ENCODE results near the gene FIZ1. TPM values are rescaled to one million over a fixed set of nuclear protein-coding genes. Genes with fewer than 3 reads are reported as not detected.

The FIZ1 gene, protein sequence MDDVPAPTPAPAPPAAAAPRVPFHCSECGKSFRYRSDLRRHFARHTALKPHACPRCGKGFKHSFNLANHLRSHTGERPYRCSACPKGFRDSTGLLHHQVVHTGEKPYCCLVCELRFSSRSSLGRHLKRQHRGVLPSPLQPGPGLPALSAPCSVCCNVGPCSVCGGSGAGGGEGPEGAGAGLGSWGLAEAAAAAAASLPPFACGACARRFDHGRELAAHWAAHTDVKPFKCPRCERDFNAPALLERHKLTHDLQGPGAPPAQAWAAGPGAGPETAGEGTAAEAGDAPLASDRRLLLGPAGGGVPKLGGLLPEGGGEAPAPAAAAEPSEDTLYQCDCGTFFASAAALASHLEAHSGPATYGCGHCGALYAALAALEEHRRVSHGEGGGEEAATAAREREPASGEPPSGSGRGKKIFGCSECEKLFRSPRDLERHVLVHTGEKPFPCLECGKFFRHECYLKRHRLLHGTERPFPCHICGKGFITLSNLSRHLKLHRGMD
- total RNA-seq = 10 to 100 TPM; 14.8 to 16.4 TPM

DNA sequence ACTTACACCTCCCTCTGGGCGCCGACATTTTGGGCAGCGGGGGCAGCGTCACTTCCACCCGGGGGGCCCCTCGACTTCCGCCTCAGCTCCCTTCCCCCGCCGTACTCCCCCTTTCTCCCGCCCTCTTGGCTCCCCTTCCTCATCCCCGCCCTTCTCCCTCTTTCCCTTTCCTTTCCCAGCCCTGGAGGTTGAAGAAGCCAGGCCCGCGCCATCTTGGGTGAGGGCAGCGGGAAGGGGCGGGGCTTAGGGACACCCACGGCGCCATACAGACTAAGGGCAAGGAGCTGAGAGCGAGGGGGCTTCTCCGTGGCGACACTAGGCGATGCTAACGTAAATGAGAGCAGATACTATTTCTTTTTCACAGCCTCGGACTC is at the start of gene FIZ1:
FIZ1 (minus strand) TSS at position 50 of the 374 bp plus-strand sequence. CDS start 1,652 bp downstream, outside the sequence.
- H3K36me3 ChIP-seq = no peaks in the 10 kb centered on the region
- TF ChIP-seq POLR2A (IDR thresholded peaks at IDR 0.05) = no peak
- TF ChIP-seq POLR2AphosphoS5 (IDR thresholded peaks at IDR 0.05) = peak; percentile 91
- TF ChIP-seq, protein P1, sequence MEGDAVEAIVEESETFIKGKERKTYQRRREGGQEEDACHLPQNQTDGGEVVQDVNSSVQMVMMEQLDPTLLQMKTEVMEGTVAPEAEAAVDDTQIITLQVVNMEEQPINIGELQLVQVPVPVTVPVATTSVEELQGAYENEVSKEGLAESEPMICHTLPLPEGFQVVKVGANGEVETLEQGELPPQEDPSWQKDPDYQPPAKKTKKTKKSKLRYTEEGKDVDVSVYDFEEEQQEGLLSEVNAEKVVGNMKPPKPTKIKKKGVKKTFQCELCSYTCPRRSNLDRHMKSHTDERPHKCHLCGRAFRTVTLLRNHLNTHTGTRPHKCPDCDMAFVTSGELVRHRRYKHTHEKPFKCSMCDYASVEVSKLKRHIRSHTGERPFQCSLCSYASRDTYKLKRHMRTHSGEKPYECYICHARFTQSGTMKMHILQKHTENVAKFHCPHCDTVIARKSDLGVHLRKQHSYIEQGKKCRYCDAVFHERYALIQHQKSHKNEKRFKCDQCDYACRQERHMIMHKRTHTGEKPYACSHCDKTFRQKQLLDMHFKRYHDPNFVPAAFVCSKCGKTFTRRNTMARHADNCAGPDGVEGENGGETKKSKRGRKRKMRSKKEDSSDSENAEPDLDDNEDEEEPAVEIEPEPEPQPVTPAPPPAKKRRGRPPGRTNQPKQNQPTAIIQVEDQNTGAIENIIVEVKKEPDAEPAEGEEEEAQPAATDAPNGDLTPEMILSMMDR (IDR thresholded peaks at IDR 0.05) = no peak
- DNase-seq (ENCODE audit: low spot score) = peak; percentile 98
- H3K27ac ChIP-seq = peak within 1 kb of the TSS; percentile 92 to 98
- under 1% methylated on average over 23 of the region's 23 CpGs for WGBS
- no peaks in the 10 kb centered on the region for H3K27me3 ChIP-seq (replicated peaks; ENCODE audit: insufficient read depth)
- intact Hi-C loops (cut with DNase I) = no loop called here
- no peaks in the 10 kb centered on the region for H3K9me3 ChIP-seq
- peaks cover 4% of the 10 kb centered on the region for H3K4me1 ChIP-seq (replicated peaks)
- H3K4me3 ChIP-seq = peak within 1 kb of the TSS; percentile 53 to 87

DNA sequence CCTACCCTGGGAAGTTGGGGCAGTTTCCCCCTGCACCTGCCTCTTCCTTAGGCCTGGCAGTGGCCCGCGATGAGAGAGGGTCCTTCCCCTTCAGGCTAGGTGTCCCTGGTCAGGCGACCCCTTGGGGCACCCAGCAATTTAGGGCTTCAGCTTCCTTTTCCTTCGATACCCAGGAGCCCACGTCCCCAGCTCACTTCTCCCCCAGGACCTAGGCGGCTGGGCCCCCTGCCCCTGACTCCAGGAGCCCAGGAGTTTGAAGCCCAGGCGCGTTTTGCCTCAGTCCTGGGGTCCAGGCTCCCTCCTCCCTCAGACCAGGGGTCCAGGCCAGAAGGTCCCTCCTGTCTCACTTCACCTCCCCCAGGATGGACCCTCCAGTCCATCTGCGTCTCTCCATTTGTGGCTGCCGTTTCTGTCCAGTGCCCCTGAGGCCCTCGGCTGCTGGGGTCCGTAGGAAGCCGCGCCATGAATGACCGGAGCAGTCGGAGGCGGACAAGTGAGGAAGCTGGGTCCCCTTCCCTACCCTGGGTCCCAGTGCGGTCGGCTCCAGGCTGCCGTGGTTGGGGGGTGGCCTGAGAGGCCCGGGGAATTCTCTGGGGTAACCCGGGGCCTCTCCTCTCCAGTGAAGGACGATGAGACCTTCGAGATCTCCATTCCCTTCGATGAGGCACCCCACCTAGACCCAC is 49.4 kb upstream of the FIZ1 start:
- Histone ChIP-seq H3K27me3 (replicated peaks; ENCODE audit: insufficient read depth) (no peaks in the 10 kb centered on the region), H3K4me3 (peak overlapping the region; percentile 74 to 86), H3K36me3 (no peaks in the 10 kb centered on the region), H3K27ac (peak overlapping the region; percentile 81 to 85), H3K9me3 (no peaks in the 10 kb centered on the region), H3K4me1 (replicated peaks) (peaks cover 21% of the 10 kb centered on the region)
- no peak for TF ChIP-seq POLR2A (IDR thresholded peaks at IDR 0.05)
- no peak for TF ChIP-seq POLR2AphosphoS5 (IDR thresholded peaks at IDR 0.05)
- TF ChIP-seq, protein P1 (IDR thresholded peaks at IDR 0.05) = no peak
- DNase-seq (ENCODE audit: low spot score) = no peak
- 11% methylated on average over 25 of the region's 25 CpGs for WGBS
- intact Hi-C loops (cut with DNase I) = no loop called here

DNA sequence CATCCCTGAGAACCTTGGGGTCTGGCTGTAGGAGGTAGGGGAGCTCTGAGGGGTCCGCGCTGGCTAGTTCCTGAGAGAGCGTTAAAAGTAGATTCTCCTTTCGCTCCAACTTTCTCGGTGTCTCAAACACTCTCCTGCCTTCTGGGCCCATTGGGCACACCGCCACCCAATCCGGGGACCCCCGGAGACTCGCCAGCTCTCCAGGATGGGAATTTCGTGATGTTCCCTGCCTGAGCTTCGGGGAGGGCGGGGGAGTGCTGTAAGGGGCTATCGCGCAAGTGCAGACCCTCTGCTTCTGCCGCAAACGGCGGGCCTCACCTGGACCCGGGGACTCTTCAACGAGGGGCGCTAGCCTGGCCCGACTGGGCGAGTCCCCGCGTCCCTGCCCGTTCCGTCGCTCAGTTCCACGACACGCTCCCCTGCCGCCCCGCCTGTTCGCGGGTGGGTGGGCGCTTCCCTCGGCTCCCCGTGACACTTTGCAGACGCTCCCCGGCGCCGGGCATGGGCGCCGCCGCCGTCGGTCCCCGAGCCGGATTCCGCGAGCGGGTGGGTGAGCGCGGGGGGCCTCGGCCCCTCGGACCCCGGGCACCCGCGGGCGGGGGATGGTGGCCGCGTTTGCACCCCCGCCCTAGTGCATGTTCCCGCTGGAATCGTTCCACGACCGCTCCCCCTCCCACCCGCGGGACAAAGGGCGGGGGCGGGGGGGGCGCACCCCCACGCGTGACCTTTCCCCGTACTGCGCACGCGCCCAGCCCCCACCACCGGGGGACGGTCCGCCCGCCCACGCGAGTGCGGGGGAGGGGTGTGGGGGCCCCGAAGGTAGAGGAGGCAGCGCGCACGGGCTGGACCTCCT is 48.6 kb upstream of the FIZ1 start, which contains the start of gene CCDC106:
CCDC106 (plus strand) TSS at position 481 of the 853 bp plus-strand sequence. CDS start 835 bp downstream, outside the sequence.
- peak; percentile 12 for TF ChIP-seq POLR2A (IDR thresholded peaks at IDR 0.05)
- TF ChIP-seq POLR2AphosphoS5 (IDR thresholded peaks at IDR 0.05) = no peak
- TF ChIP-seq, protein P1 (IDR thresholded peaks at IDR 0.05) = no peak
- peaks cover 24% of the 10 kb centered on the region for H3K4me1 ChIP-seq (replicated peaks)
- WGBS = 2% methylated on average over 43 of the region's 87 CpGs
- DNase-seq (ENCODE audit: low spot score) = peak; percentile 44
- no peaks in the 10 kb centered on the region for H3K27me3 ChIP-seq (replicated peaks; ENCODE audit: insufficient read depth)
- intact Hi-C loops (cut with DNase I) = no loop called here
- H3K27ac ChIP-seq = peak within 1 kb of the TSS; percentile 81 to 85
- peak within 1 kb of the TSS; percentile 74 to 86 for H3K4me3 ChIP-seq
- H3K36me3 ChIP-seq = no peaks in the 10 kb centered on the region
- no peaks in the 10 kb centered on the region for H3K9me3 ChIP-seq

DNA sequence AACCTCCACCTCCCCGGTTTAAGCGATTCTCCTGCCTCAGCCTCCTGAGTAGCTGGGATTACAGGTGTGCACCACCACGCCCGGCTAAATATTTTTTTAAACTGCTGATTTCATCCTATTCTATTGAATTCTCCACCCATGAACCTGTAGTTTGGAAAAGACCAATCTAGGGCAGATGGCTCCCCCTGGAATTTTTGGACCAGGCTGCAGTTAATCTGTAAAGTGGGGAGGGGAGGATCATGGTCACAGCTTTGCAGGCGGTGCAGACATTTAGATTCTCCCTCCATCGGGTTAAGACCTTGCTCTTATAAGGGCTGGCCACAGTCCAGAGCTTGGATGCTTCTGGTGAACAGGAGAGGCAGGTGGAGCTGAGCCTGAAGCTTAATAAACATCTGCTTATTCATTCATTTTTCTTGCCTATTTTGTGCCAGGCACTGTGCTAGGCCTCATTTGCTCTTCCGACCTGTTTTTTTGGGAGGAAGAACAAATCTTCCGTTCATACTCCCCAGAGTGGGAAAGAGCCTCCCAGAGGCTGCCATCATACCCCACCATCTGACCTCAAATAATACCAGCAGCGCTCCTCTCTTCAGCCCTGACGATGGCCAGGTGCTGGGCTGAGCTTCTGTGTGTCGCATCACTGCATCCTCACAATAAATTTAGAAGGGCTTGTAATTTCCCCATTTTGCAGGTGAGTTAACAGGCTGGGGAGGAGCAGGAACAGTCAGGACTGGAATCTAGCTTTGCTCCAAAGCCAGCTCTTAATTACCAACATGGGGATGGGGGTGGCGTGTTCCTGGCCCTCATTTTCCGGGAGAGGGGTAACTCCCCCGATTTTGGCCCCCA is 47.8 kb upstream of the FIZ1 start:
- DNase-seq (ENCODE audit: low spot score) = no peak
- no peaks in the 10 kb centered on the region for H3K27me3 ChIP-seq (replicated peaks; ENCODE audit: insufficient read depth)
- H3K27ac ChIP-seq = peak overlapping the region; percentile 81 to 85
- peak overlapping the region; percentile 74 to 86 for H3K4me3 ChIP-seq
- H3K4me1 ChIP-seq (replicated peaks) = peaks cover 29% of the 10 kb centered on the region
- H3K36me3 ChIP-seq = no peaks in the 10 kb centered on the region
- 40% methylated on average over 14 of the region's 14 CpGs for WGBS
- H3K9me3 ChIP-seq = no peaks in the 10 kb centered on the region
- TF ChIP-seq POLR2AphosphoS5 (IDR thresholded peaks at IDR 0.05) = no peak
- TF ChIP-seq POLR2A (IDR thresholded peaks at IDR 0.05) = no peak
- TF ChIP-seq, protein P1 (IDR thresholded peaks at IDR 0.05) = no peak
- intact Hi-C loops (cut with DNase I) = no loop called here
